Stimulated activated CD4-positive, alpha-beta T cell treated with anti-CD3 and anti-CD28 coated beads, Interleukin-1b, Interleukin-23, amount 100 ng/mL, for 1 hour (primary cell): Measurements from ENCODE around the gene BCAS3.
"Not testable (repeated sequence)": the region's sequence is repeated elsewhere in the genome, so short reads cannot be mapped to it uniquely, and the experiment has no call there.

Experiments used
- DNase-seq, 2 donors: peaks; one replicate each; pipeline ENCODE4 v3.0.0-alpha.2; 2020; ENCODE audit warnings: low read depth in 2 of 2

BCAS3 gene

DNA sequence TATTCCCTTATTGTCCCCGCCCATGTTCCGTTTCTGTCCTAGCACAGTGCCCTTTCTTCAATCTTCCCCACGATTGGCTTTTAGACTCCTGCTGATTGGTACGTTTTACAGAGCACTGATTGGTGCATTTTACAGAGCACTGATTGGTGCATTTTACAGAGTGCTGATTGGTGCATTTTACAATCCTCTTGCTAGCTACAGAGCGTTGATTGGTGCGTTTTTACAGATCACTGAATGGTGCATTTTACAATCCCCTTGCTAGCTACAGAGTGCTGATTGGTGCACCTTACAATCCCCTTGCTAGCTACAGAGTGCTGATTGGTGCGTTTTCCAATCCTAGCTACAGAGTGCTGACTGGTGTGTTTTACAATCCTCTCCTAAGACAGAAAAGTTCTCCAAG is 3.0 kb upstream of the BCAS3 start:
- DNase-seq: not testable (repeated sequence)

GRCh38 chr17:60675997-60676396 is 1.7 kb upstream of the BCAS3 start:
- no peak for DNase-seq

GRCh38 chr17:60676758-60677307 is 818 bp upstream of the BCAS3 start:
- DNase-seq: no peak

GRCh38 chr17:60678118-60678444 is 430 bp downstream of the BCAS3 start:
- DNase-seq: no peak

DNA sequence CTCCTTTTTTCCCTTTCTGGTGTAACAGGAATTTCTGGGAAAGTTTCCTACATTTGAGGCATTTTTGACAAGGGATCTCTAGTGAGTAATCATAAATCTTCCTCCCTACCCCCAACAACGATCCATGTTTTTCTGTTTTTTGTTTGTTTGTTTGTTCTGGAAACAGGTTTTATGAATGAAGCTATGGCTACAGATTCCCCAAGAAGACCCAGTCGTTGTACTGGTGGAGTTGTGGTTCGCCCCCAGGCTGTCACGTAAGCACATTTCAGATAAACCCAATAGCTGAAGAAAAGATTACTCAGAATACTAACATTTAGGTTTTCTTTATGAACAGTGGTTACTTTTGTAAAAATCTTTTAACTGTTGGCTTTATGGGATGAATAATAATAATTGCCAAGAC is 1.6 kb downstream of the BCAS3 start:
- no peak for DNase-seq

- DNase-seq: no peak
These were observed 3.1 kb downstream of the BCAS3 start for GRCh38 chr17:60680754-60681153.

GRCh38 chr17:60685437-60685836 is 7.8 kb downstream of the BCAS3 start:
- DNase-seq: no peak

DNA sequence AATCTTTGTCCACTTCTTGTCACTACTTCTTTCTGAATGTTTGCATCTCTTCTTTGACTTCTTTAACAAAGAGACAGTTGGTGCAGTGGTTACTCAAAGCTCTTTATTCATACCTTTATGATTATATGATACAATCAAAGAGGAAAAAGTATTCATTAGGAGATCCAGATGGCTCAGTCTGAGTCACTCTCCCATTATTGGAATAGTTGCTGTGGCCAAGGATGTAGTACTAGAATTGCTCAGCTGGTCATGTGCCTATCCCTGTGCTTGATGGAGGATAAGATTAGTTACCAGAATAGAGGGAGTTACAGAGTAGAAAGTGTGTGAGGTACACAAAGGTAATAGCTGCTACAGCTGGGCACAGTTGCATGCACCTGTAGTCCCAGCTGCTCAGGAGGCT is 18.3 kb downstream of the BCAS3 start:
- DNase-seq: no peak

DNA sequence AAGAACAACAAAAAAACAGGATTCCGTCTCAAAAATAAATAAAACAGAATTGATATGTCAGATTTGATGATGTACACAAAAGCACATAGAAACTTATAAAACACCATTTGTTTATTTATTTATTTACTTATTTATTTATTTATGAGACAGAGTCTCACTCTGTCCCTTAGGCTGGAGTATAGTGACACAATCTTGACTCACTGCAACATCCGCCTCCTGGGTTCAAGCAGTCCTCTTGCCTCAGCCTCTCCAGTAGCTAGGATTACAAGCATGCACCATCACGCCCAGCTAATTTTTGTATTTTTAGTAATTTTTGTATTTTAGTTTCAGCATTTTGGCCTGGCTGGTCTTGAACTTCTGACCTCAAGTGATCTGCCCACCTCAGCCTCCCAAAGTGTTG is 21.4 kb downstream of the BCAS3 start:
- DNase-seq: no peak

DNA sequence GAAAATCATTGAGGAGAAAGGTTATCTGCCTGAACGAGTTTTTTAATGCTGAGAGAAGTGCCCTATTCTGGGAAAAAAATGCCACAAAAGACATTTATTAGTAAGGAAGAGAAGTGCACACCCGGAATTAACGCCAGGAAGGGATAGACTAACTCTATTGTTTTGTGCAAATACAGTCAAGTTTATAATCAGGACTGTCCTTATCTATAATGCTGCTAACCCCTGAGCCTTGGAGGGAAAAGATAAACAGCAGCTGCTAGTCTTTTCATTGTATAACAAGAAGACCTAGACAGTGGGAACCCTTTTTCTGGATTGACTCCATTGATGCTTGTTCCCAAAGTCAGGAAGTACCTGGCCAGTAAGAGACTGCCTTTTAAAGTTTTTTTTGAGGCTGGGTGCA is 26.5 kb downstream of the BCAS3 start:
- DNase-seq: no peak

DNA sequence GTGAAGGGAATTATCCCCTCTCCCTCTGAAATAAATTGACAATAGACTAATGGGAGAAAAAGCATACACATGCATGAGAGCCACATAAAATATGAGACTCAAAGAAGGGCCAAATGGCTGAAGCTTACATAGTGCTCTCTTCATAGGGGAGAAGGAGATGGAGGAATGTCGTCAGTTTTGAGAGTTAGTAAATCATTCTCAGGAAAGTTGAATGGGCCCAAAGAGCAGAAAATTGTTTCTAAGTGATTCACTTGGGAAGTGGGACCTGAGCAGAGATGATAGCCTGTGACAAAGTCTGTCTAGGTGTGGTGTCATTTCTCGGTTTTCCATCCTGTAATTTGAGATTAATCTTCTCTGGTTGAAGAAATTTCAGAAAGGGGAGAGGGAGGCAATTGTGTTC is 35.0 kb downstream of the BCAS3 start:
- no peak for DNase-seq

DNA sequence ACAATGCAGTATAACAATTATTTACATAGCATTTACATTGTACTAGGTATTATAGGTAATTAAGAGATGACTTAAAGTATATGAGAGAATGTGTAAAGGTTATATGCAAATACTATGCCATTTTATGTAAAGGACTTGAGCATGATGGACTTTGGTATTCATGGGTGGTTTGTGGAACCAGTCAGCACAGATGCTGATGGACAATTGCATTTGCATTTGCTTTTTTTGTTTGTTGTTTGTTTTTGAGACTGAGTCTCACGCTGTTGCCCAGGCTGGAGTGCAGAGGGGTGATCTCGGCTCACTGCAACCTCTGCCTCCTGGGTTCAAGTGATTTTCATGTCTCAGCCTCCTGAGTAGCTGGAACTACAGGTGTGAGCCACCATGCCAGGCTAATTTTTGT is 36.0 kb downstream of the BCAS3 start:
- DNase-seq: no peak

DNA sequence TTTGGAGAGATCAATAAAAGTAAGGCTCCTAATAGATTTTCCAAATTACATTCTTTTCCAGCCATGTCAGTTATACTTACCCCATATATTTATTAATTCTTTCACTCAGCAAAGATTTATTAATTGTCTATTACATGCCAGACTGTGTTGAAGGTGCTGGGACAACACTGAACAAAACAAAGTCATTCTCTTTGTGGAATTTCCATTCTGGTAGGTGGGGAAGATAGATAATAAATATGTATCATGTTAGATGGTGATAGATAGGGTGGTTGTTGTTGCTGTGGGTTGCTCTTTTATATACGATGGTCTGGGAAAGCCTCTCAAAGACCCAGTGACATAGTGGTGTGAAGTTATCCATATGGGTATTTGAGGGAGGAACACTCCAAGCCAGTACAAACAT is 39.1 kb downstream of the BCAS3 start:
- DNase-seq: no peak

DNA sequence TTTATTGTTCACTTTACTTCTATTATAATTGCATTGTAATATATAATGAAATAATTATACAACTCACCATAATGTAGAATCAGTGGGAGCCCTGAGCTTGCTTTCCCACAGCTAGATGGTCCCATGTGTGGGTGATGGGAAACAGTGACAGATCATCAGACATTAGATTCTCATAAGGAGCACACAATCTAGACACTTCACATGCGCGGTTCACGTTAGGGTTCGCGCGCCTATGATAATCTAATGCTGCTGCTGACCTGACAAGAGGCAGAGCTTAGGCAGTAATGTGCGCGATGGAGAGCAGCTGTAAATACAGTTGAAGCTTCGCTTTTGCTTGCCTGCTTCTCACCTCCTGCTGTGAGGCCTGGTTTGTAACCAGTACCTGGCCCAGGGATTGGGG is 40.2 kb downstream of the BCAS3 start:
- DNase-seq: no peak

DNA sequence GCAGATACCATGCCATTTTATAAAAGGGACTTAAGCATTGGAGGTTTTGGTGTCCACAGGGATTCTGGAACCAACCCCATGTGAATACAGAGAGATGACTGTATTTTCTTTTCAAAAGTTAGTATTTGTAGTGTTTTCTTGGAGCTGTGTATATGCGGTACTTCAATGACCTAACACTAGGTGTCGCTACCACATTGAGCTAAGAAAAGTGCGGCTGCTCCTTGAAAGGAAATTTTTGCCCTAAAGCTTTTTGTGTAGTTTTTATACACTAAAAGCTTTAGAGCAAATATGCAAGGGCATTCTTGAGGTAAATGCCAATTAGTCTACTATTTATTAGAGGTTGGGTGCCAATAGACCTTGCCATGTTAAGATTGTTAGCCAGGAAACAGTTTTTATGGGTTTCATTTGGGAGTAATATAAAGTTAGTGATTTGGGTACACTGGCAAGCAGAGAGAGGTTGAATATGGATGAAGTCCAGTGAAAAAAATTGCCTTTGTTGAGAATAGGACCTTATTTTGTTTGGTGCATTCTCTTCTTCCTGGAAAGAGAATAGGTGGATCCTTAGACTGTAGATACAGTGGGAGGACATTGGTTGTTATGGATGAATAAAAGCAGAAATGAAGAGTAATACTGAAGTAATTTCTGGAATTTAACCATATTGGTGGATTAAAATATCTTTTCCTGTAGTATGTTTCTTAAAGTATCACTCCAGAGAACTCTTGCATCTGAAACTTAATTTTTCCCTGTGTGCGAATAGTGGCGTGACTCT is 43.3 kb downstream of the BCAS3 start:
- peak in 1 of 2 donors; percentile 1 for DNase-seq

- DNase-seq: no peak
These were observed 47.0 kb downstream of the BCAS3 start for GRCh38 chr17:60724647-60725046.

GRCh38 chr17:60729854-60730253 is 52.2 kb downstream of the BCAS3 start:
- no peak for DNase-seq

- no peak for DNase-seq
These were observed 52.6 kb downstream of the BCAS3 start for GRCh38 chr17:60730273-60730672.

DNA sequence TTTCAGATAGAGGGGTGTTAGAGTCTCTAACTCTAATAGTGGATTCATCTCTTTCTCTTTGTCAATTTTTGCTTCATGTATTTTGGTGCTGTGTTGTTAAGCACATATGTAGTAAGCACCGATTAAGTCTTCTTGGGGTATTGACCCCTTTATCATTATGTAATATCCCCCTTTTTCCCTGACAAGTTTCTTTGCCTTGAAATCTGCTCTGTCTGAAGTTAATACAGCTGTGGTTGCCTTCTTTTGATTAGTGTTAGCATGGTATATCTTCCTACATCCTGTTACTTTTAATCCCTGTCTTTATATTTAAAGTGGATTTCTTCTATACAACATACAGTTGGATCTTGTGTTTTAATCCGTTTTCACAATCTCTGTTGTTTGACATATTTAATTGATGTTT is 60.6 kb downstream of the BCAS3 start:
- DNase-seq: no peak

- DNase-seq: no peak
These were observed 62.9 kb downstream of the BCAS3 start for GRCh38 chr17:60740584-60740983.

DNA sequence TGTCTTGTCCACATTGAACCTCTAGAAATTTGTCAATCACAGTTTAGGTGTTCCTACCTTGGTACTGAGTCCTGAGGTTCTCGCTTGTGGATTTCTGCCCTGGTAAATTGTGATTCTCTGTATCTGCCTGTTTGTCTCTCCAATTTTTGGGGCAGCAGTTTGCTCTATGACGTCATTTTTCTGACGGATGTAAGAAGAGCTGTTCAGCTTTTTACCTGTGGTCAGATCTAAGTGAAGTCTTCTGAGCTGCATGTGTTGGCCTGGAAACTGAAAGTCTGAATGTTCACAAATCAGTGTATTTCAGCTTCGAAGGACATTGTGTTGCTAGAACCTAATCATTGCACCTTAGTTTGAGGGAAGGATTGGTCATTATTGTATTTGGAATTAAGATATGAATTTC is 63.4 kb downstream of the BCAS3 start:
- no peak for DNase-seq

GRCh38 chr17:60743282-60743681 is 65.6 kb downstream of the BCAS3 start:
- no peak for DNase-seq

- DNase-seq: no peak
These were observed 66.1 kb downstream of the BCAS3 start for GRCh38 chr17:60743799-60744198.

- no peak for DNase-seq
These were observed 66.8 kb downstream of the BCAS3 start for GRCh38 chr17:60744355-60744966.
